Ovary (tissue), 3 donors: Measurements from ENCODE around the gene MAST2.

Experiments
- CTCF ChIP-seq, 3 donors: fragments of 450-650 bp in 2 of 3; fragments of 200-600 bp in 1 of 3; IDR thresholded peaks; one replicate each; pipeline versions ENCODE4 v1.5.1 to v1.8.0; 2016 to 2022; ENCODE audit warnings: antibody characterized with exemption in 3 of 3, mild to moderate bottlenecking in 1 of 3
- EP300 ChIP-seq: sonication (generic); formaldehyde crosslinking; IDR thresholded peaks from one replicate; pipeline ENCODE4 v1.6.1; 2017; ENCODE audit warnings: antibody characterized with exemption
- POLR2A ChIP-seq: fragments of 450-650 bp; IDR thresholded peaks from one replicate; pipeline ENCODE4 v1.6.1; 2017; ENCODE audit warnings: antibody characterized with exemption, mild to moderate bottlenecking, moderate library complexity
- donor health status: DM: no; HTN: no; CAD: no.

GRCh38 chr1:46044116-46044515, 240.7 kb downstream of the MAST2 start:
- TF ChIP-seq CTCF (IDR thresholded peaks at IDR 0.05) (no peak), EP300 (no peak), POLR2A (no peak)
